Measurements from ENCODE around the gene EHD4.

The EHD4 gene

DNA sequence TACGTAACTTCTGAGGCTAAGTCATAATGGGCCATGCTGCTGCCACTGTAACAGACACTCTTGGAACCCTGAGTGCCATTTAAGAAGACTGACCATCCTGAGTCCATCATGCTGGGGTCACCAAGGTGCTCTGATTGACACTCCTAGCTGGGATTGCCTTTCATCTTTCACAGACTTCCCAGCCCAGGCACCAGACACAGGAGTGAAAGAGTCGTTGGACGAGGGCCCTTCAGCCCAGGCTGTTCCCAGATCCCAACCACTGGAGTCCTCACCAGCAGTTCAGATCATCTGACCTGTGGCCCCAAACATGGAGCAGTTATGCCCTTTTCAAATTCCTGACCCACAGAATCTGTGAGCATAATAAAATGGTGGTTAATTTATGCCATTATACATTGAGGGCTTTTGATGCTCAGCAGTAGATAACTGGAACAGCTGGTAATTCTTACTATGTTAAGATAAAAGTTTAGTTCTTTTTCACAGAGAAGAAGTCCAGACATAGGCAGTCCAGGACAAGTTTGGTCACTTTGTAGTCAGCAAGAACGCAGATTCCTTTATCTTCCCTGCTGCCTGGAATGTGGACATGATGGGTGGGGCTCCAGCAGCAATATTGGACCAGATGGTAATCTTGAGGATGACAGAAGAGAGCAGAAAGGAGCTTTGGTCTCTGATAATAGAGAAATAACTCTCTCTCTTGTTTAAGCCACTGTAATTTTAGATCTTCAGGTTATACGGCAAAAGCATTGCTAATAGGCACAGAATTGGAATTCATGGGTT is 7.3 kb upstream of the EHD4 start:
- DNase-seq: no peak

DNA sequence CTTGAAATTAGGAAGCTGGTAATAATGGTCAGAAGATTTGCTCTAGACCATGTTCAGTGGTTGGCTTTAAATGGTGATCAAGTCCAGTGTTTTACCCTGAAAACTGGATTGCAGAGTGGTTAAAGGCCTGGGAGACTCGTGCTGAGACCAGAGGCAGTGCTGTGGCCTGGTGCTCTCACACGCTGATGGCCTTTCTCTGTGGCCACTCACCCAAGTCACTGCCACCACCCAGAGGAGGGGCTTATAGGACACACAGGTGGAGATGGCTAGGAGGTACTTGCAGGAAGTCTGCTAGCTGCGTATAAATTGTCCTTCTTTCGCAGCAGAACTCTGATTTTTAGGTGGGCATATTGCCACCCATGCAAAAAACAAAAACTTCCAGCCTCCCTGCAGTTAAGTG is 6.2 kb upstream of the EHD4 start:
- DNase-seq: no peak

DNA sequence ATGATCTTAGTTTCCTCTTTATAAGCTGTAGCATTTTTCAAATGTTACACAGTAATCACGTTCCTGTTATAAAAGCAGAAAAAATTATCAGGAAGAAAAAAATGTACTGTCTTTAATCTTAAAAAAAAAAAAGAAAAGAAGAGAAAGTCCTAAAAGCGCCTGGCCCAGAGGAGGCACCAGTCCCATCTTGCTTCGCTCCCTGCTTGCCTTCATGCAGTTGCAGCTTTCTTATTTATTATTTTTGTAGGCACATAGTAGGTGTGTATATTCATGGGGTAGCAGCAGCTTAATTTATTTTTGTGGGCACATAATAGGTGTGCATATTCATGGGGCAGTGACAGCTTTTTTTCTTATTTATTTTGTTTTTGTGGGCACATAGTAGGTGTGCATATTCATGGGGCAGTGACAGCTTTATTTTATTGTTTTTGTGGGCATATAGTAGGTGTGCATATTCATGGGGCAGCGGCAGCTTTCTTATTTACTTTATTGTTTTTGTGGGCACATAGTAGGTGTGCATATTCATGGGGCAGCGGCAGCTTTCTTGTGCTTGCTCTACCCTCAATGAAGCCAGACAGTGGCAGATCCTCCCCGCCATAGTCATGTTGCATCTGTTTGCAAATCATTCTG is 5.5 kb upstream of the EHD4 start:
- no peak for DNase-seq

DNA sequence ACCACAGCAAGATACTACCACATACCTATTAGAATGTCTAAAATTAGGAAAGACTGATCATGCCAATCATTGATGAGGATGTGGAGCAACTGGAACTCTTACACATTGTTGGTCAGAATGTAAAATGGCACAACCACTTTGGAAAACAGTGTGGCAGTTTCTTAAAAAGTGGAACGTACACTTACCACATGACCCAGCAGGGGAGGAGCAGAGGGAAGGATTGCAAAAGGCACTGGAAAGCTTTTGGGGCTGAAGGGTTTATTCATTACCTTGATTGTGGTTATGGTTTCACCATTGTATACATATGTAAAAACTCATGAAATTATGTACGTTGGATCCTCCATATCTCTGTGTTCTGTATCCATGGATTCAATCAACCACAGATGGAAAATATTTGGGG is 3.3 kb upstream of the EHD4 start:
- DNase-seq: no peak

DNA sequence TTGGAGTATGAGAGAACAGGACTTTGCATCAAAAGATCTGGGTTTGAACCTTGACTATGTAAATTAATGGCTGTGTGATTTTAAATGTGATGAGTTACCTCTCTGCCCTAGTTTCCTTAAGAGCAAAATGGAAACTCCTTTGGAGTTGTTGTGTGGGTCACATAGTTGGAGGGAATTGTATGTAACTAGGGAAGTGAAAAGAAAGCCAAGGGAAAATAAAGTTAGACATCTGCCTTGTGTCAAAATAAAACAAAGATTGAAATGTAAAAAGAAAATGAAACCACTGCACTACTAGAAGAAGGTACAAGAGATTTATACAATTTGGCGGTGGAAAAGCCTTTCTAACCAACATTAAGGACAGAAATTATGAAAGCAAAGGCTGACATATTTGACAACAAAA is 1.7 kb upstream of the EHD4 start:
- DNase-seq: no peak

DNA sequence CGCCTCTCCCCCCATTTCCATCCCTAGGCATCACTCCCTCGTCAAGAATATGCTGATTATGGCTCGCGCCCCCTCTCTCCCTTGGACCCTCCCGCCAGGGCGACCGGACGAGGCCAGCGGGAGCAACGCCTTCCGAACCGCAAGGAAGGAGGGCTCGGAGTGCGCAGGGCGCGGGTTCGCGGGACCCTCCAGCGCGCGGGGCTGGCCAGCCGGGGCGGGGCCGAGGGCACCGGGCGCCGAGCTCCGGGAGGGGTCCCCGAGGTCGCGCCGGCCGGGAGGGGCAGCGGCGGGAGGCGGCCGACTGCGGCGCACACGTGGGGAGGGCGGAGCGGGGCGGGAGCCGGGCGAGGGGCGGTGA is 483 bp downstream of the EHD4 start:
- no peak for DNase-seq

DNA sequence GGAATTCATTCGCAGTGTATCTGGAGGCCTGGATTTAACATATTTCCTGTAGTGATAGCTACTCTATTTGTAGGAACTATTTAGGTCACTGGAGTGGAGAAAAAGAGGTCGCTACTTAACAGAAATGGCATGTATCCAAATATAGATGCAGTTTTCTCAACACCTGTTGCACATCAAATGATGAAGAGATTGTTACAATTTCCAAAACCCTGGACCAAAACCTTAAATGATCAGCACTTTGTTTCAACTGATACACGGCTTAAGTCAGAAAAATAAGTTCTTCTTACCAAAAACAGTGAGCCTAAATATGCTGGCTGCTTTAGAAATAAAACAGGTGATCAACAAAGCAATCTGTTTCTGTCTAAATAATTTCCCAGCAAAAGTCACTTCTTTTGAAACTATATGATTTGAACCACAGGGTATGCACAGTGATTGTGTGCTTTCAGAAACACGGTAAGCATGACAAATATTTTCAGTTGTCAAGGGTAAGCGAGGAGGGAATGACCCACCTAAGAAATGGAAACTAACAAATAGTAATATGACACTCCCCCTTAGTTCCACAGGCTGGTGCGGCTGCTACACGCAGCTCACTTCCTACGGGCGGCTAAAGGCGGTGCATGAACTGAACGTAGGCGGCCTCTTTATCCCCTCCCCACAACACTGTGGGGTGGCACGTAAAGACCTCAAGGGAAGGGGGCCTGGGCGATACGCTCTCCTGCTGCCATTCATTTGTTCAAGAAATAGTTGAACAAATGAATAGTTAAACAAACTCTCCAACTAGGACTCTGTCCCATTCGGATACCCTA is 1.1 kb downstream of the EHD4 start:
- peak; percentile 81 for DNase-seq

DNA sequence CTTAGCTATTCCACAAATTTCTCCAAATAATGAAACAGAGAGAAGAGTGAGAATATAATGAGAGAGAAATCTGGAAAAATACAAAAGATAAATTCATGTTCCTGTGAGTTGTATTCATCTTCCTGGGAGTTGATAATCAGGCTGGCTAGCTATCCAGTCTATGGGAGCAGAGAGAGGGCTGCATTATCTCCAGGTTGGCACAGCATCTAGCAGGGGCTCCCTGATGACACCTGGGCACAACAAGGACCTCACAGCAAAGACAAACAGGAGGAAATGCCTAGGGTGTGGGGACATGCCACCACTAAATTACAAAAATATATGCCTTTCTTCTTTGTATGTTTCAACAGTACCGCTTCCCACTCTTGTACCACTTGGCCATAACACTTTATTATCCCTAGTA is 1.9 kb downstream of the EHD4 start:
- no peak for DNase-seq

DNA sequence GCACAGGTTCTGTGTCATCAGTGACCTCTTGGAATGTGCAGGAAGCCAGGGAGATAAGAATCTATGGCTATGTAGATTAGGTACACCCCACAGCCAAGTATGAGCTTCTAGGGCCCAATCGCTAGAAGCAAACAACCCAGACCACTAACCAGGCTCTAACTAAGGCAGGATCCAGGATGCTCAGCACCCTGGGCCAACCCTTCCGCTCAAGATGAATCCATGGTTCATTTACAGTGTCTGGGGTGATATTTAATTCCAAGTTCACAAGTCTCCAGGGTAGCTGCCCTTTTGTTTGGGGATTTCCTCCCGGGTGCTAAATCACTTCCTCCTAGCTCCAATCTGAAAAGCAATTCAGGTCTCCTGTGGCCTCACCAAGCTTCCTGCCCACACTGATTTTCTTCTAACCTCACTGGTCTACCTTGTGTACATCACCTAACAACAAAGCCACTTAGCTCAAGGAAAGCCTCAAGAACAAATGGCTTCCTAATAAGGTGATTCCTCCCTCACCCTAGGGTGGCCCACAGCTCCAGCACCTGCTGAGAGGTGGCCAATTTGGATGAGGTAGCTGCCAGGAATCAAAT is 2.4 kb downstream of the EHD4 start:
- peak; percentile 51 for DNase-seq

DNA sequence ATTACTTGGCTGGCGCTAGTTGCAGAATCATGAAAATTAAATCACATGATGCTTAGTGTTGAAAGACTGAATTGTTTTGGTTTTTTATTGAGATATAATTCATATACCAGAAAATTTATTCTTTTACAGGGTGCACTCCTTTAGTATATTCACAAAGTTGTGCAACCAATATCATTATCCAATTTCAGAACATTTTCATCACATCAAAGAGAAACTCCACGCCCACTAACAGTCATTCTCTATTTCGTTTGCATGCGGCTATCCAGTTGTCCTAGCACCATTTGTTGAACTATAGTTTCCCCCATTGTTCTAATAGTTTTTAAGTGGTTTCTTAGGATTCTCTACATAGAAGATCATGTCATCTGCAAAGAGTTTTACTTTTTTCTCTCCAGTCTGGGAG is 3.7 kb downstream of the EHD4 start:
- DNase-seq: no peak

DNA sequence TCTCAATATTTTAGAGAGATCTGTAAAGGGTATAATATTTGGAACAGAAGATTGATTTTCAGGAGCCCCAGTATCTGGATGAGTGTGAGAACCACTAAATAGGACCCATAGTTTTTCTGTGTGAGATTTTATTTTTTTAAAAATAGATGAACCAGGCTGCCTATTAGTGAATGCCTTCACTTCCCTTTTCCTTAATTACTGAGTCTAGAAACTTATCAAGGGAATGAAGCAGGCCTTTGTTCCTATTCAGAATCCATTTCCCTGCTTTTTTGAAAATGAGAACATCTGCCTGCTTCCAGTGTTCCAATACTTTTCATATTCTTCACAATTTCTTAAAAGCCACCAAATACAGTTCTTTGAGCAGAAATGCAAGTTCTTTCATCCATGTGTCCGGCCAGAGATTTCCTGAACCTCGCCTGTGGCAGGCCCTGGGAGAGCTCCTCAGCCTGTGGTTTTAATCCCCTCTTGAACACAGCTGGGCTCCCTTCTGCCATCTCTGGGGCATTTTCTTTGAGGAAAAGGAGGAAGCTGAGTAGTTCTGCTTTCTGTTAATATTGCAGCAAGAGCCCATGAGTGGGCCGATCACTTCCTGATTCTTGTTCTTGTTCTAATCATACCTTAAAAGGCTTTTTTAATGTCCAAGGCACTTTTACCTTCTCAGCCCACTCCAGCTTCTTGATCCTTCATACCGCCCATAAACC is 4.7 kb downstream of the EHD4 start:
- peak; percentile 65 for DNase-seq

DNA sequence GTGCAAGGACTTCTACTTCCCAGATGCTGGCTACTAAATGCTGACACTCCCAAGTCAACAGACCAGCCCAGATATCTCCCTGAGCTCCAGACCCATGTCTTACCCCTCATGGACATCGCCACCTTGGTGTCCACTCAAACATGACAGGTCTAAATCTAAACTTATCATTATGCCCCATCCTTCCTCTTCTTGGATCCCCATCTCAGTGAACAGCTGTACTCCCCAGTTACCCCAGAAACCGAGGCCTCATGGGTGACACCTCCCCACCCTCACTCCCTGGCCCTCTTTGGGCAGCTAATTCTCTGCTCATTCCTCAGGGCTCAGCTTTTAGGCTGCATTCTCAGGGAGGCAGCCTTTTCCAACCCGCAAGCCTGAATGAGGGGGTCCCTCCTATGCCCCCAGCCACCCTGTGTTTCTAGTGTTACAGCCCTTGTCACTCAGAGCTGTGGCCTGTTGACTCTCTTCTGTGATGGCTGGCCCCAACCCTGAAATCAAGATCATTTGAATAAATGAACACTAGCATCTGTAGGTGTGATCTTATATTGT is 5.4 kb downstream of the EHD4 start:
- DNase-seq: no peak

DNA sequence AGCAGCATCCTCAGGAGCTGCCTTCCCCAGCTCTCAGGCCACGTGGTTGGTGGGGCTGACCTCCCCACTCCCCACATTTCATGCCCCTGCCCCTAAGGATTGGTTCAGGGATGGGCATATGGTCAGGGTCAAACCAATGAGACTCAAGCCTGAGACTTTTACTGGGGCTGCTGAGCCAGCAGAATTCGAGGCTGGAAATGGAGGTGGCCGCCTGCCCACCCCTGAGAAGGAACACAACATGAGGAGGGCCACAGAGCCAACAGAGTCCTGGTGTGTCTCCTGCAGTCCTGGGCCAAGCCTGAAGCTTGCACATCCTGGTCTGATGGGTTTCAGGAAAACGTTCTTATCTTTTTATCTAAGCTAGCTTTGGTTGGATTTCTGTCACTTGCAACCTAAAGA is 5.9 kb downstream of the EHD4 start:
- DNase-seq: no peak

DNA sequence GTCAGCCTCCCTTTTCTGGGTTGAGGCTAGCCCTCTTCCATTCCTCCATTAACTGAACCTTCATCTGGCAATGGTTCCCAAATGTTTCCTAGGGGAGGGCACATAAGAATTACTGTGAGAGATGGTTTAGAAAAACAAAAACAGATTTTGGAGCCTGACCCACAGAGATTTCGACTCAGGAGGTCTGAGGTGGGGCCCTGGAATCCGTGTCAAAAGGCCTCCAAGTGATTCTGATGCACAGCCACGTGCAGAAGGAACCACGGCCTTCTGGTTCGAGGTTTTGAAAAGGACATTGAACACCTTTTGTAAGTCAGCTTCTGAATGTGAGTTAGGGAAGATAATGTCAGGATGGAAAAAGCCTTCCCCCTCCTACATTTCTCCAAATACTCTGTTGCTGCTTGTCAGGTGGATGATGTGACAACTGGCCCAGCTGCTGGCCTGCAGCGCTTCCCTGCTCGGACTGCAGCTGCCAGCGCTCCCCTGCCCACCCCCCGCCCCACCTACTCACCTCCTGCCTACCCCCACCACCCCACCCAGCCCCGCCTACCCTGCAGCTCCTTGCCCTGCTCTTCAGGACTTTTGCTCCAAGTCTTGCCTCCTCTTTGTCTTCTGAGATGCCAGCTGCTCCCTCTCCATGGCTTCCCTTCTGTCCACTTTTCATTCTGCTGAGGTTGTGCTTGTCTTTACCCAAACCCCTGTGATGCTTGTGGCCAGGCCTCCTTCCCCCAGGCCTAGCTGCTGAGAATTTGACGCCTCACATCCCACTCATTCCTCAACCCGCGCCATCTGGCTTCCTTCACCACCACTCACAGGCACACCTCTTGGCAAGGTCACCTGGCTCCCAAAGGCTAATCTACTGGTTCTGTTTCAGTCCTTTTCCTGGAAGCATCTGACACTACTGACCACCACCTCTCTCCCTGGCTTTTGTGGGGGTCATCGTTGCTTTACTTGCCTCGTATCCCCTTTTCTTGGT is 6.6 kb downstream of the EHD4 start:
- no peak for DNase-seq

DNA sequence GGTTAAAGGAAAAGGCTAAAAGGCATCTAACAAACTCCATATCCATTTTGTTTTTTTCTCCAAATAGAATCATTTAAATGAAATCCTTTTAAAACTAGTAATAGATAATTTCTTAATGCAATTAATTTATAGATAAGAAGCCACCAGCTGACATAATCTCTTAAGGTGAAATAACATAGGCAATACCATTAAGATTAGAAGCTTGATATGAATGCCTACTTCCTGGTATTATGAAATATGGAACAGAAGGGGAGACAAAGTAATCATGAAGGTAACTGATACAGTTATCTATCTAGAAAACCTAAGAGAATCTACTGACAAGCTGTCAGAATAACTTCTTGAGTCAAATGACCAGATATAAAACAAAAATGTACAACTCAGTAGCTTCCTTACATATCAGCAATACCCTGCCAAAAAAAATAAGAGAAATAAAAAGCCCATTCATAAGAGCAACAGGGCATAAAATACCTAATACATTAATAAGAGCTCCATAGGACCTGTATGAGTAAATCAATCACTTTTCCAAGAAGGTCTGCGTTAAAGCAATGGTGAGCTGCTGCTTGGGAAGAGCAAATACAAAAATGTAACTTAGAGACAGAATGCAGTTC is 10.7 kb downstream of the EHD4 start:
- DNase-seq: no peak

DNA sequence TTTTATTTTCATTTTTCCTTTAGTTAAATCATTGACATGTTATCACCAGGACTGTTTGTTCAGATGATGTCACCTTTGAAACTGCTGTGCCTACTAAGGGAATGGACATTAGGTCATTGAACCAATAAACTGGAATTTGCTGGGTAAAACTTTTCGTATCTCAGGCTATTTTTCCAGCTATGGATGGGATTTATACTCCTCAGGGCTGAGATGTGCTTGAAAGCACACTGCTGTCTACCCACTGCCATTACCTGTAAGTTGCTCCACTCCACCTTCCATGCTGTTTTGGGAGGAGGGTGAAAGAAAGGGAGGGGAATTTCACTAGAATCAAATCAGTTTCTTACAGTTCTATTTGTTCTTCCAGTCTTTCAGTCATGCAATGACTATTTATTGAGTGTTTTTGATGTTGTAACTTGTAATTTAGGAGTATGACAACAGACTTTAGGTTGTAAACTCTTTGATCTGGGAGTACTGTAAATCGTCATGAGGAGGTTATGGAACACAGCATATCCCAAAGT is 11.3 kb downstream of the EHD4 start:
- no peak for DNase-seq

DNA sequence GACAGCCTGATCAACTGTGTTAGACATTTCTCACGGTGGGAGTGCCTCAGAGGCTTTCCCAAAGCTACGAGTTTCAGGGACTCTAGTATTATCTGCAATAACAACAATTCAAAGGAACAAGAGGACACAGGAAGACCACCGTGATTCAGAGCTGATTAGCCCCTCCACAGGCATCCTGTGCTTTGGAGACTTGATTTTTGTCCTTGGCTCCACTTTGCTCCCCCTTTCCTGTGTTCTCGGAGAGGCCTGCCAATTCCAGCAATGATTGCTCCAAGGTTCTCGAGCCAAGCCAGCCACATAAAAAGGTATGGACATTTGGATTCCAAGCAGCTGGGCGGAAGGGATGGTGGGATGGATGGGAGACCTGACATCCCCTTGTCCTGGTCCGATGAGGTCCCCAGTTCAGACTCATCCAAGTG is 14.3 kb downstream of the EHD4 start:
- DNase-seq: no peak

DNA sequence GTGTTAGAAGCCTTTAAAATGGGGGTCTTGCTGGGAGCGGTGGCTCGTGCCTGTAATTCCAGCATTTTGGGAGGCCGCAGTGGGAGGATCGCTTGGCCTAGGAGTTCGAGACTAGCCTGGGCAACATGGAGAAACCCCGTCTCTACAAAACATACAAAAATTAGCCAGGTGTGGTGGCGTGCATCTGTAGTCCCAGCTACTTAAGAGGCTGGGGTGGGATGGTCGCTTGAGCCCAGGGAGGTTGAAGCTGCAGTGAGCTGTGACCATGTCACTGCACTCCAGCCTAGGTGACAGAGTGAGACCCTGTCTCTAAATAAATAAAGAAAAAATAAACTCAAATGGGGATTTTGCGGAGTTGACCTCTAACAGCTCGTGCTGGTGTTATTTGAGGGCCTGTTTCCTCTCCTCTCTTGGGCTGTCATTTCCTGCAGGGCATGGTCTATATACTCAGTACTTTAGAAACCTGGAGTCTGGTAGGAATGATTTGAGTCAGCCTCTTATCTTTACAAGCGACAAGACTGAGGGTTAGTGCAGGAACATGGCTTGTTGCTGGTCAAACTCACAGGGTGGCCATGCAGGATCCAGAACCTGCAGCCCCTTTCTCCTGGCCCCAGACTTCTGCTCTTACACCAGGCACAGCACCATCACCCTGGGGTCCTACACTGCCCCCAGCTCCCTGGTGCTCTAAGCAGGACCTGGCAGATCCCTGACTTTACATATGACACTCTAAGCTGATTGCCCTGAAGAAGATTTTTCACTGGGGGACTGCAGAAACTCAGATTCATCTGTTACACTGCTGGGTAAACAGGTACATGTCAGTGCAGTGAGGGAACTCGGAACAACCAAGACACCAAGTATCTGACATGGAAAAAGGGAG is 15.1 kb downstream of the EHD4 start:
- no peak for DNase-seq

DNA sequence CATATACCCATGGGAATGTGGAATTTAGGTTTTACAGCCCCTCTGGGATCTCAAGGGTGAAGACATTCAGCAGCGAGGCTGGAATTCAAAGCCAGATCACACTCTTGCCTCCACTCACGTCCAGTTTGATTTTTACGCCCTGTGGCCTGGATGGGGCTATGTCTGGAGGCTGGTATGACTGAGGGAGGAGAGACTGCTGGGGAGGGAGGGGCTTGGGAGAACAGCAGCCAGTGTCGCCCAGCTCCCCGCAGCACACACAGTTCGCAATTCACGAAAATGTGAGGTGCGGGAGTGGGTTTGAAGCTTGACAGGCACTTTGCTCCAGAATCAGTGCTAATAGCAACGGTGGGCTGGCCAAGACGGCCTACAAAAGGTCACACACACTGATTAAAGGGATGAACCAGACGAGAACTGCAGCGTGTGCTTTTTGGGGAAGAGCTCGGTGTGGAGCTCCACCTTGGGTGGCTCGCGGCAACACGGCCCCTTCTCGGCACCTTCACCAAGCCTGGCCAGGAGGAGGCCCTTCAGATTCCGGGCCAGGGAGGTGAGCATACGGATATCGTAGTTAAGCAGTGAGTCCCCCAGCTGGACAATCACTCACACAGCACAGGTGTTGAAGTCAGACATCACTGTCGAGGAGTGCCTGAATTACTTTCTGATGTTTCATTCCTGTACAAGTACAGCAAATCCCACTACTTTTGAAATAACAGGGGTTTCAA is 16.4 kb downstream of the EHD4 start:
- no peak for DNase-seq
